WI38 (cell line): Measurements from ENCODE around the gene POP4.

Experiments used
- H3K4me3 ChIP-seq: 2 replicates; pipeline ENCODE4 v1.5.1; 2011; ENCODE audit warnings: low read depth, mild to moderate bottlenecking, control low read depth, low read length
- CTCF ChIP-seq: IDR thresholded peaks from 2 replicates; pipeline ENCODE4 v1.5.1; 2012; ENCODE audit warnings: low read depth, mild to moderate bottlenecking, control low read depth, low read length

Gene POP4

DNA sequence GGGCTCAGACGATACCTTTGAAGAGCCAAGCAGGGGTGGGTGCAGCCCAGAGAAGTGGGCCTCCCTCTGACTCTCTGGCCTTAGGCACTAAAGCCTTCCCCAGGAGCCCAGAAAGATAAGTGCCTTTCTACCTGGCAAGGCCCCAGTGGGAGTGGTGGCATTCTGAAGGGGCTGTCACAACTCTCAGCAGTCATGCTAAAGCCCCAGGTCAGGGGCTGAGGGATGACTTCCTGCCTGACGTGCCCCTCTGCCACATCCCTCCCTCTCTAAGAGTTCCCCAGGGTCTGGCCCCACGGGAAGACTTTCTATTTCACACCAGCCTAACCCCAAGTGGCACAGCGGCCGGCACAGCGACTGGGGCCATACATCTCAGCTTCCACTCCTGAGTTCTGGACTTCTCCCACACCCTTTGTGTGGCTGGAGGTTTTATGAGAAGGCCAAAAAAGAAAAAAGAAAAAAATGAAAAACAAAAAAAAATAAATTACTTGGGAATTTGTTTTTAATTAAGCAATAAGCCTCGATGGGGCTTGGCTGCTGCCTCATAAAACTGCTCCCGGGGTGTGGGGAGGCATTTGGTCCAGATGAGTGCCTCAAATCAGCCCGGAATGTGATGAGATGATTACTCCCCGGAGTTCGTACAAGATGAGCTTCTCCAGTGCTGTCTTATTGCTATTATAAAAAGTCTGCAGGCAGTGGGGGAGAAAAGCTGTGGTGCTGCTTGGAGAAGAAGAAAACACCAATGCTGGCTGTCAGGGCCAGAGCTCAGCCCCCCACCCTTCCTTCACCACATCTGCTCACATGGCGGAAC lies 30.7 kb downstream of the POP4 start:
- no peak for TF ChIP-seq CTCF

DNA sequence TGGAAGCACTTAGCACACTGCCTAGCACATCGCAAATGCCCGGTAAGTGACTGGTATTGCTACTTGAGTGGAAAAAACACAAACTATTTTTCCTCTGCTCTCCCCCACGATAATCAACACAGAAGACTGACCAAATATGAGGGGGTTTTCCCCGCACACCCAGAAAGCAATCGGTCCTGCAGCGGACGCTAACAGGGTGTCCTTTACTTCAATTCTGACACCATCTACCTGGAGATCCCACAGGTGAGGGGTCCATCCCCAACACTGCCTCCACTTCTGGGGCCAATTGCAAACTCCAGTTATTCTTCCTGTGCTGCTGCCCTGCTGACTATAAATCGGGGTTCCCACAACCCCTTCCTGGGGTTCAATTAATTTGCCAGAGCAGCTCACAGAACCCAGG lies 33.0 kb downstream of the POP4 start:
- no peak overlapping the region for H3K4me3 ChIP-seq
- TF ChIP-seq CTCF = no peak

More for the DNA sequence above, 30.7 kb downstream of the POP4 start:
- no peak overlapping the region for H3K4me3 ChIP-seq

DNA sequence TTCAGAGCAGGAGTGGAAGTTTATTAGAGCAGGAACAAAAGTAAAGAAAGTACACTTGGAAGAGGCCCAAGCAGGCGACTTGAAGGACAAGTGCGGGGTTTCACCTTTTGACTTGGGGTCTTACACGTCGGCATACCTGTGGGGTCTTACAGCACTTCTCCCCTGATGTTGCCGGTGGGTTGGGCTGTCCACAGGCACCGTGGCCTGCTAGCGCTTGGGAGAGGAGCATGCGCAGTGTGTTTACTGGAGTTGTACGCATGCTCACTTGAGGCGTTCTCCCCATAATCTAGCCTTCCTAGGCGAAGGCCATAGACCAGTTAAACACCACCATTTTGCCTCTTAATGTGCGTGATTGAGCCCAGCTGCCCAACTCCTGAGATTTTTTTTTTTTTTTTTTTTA lies 34.1 kb downstream of the POP4 start:
- TF ChIP-seq CTCF = no peak
- H3K4me3 ChIP-seq = no peak overlapping the region

DNA sequence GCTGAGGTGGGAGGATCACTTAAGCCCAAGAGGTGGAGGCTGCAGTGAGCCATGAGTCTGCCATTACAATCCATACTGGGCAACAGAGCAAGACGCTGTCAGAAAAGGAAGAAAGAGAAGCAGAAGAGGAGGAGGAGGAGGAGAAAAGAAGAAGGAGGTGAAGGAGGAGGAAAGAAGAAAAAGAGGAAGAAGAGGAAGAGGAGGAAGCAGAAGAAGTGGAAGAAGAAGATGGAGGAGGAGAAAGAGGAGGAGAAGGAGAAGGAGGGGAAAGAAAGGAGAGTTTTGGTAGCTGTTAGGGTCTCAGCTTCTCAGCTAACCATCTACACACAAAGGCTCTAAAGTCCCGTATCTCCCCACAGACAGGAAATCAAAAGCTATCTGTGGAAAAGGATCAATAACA lies 35.5 kb downstream of the POP4 start:
- H3K4me3 ChIP-seq = no peak overlapping the region
- no peak for TF ChIP-seq CTCF

DNA sequence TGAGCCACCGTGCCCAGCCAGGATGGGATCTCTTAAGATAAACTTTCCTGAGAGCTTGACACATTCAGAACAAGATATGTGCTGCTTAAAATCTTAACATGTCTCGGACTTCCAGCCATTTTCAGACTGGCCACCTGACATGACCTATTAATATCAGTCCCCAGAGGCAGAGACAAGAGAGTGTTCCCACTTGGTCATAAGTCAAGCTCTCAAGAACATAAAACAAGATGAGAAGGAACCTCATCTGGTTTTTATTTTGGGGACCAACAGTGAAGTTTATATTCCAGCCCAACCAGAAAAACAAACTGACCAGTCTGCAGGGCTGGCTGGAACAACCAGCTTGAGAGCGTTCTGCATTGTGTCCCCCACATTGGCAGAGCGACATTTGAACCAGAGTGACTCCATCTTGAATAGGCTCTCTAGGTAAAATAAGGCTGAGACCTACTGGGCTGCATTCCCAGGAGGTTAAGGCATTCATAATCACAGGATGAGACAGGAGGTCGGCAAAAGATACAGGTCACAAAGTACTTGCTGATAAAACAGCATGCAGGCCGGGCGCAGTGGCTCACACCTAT lies 37.4 kb downstream of the POP4 start:
- no peak overlapping the region for H3K4me3 ChIP-seq
- TF ChIP-seq CTCF = no peak

- no peak overlapping the region for H3K4me3 ChIP-seq
- no peak for TF ChIP-seq CTCF
Measured at GRCh38 chr19:29644210-29644609, 38.1 kb downstream of the POP4 start.

- TF ChIP-seq CTCF = no peak
- no peak overlapping the region for H3K4me3 ChIP-seq
Measured at GRCh38 chr19:29645491-29645867, 39.4 kb downstream of the POP4 start.
